Astrocyte of the spinal cord (primary cell): ENCODE measurements around the gene TCF12.
"Not testable (repeated sequence)": the region's sequence is repeated elsewhere in the genome, so short reads cannot be mapped to it uniquely, and the experiment has no call there.

Experiments
- DNase-seq: peaks from one replicate; pipeline ENCODE4 v3.0.0; 2011; ENCODE audit warnings: low read depth, low spot score
- H3K4me3 ChIP-seq: 2 replicates; pipeline ENCODE4 v1.5.1; 2011; ENCODE audit warnings: low read depth, mild to moderate bottlenecking, low read length, moderate library complexity
- in situ Hi-C: cut with HindIII; loops from 2 replicates; pipeline ENCODE4 v1.10.0; 2017; ENCODE audit warnings: low sequenced_read_pairs
- TF ChIP-seq, protein P1 (sequence below): IDR thresholded peaks from 2 replicates; pipeline ENCODE4 v1.5.1; 2012; ENCODE audit warnings: low read depth, mild to moderate bottlenecking, low read length, inconsistent platforms

Gene TCF12

DNA sequence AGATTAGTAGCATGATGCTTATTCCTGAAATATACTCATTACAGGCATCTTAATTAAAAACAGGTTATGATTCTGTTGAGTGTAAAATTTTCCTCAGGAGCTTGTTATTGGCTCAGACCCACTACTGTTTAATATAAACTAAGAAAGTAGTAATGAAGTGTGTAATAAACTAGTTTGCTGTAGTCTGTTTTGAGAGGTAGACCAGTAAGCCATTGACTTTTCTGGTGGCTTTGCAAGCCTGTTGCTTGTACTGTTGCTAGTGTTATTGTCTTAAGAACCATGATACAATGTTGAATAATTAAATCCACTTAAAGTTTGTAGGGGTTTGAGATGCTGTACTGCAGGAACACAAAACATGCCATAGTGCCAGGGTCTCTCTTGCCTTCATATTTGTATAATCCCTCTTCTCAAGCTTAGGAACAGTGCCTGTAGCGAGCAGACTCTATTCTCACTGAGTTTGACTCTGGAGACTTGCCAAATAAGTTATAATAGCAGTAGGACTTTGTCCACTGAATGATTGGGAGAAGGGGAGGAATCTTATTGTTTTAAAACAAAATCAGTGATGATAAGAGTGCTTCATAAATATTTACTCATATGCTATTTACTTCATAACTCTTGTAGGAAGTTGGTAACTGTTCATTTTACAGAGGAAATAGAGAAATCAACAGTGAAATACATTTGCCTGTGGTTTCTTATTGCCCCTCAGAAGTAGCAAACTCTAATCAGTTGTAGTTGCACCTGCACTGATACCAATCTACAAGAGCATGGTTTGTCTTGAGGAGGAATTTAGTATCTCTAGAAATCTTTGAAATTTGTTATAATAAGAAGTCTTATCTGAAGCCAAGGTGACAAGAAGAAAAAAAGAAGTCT lies 13.4 kb downstream of the TCF12 start:
- in situ Hi-C loops, result no loop called here
- no peak overlapping the region for H3K4me3 ChIP-seq
- no peak for DNase-seq
- TF ChIP-seq, protein P1, sequence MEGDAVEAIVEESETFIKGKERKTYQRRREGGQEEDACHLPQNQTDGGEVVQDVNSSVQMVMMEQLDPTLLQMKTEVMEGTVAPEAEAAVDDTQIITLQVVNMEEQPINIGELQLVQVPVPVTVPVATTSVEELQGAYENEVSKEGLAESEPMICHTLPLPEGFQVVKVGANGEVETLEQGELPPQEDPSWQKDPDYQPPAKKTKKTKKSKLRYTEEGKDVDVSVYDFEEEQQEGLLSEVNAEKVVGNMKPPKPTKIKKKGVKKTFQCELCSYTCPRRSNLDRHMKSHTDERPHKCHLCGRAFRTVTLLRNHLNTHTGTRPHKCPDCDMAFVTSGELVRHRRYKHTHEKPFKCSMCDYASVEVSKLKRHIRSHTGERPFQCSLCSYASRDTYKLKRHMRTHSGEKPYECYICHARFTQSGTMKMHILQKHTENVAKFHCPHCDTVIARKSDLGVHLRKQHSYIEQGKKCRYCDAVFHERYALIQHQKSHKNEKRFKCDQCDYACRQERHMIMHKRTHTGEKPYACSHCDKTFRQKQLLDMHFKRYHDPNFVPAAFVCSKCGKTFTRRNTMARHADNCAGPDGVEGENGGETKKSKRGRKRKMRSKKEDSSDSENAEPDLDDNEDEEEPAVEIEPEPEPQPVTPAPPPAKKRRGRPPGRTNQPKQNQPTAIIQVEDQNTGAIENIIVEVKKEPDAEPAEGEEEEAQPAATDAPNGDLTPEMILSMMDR, result no peak

DNA sequence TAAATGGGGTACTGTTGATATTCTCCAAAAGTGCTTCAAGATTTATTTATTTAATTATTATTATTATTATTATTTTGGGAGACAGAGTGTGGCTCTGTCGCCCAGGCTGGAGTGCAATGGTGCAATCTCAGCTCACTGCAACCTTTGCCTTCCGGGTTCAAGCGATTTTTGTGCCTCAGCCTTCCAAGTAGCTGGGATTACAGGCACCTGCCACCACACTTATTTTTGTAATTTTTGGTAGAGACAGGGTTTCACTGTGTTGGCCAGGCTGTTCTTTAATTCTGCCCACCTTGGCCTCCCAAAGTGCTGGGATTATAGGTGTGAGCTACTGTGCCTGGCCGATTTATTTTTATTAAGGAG lies 14.0 kb downstream of the TCF12 start:
- H3K4me3 ChIP-seq, DNase-seq, in situ Hi-C loops: not testable (repeated sequence)

DNA sequence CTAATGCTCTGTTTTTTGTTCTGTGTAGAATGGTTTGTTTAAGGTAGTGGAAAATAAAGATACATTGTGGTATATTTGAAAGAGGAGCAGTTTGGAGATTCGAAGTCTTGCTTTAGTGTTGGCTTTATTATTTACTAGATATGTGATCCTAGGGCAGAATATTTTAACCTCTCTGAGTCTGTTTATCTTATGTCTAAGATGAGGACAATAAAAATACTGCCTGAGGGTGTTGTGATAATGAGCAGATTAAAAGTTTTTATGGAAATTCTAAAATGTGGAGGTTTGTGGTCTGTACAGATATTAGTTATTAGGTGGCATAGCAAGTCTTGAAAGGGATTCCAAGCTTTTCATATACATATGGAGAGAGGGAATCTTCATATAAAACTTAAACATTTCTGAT lies 15.0 kb downstream of the TCF12 start:
- H3K4me3 ChIP-seq, result no peak overlapping the region
- DNase-seq, result no peak
- TF ChIP-seq, protein P1, result no peak
- in situ Hi-C loops, result no loop called here

DNA sequence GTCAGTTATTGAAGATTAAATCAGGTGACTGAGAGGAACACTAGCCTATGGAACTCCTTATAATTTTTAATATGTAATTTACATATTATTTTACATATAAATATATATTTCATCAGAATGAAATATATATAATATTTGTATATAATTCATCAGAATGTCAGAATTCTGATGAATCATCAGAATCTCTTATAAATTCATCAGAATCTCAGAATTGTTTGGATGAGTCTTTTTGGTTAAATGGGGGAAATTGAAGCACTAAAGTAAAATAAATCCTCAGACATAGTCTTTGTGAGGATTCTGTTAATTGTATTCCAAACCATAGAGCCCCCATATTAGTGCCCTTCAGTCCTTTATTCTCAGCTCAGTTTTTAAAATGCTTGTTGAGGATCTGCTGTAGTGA lies 15.4 kb downstream of the TCF12 start:
- TF ChIP-seq, protein P1, result no peak
- in situ Hi-C loops, result no loop called here
- DNase-seq, result no peak
- no peak overlapping the region for H3K4me3 ChIP-seq

DNA sequence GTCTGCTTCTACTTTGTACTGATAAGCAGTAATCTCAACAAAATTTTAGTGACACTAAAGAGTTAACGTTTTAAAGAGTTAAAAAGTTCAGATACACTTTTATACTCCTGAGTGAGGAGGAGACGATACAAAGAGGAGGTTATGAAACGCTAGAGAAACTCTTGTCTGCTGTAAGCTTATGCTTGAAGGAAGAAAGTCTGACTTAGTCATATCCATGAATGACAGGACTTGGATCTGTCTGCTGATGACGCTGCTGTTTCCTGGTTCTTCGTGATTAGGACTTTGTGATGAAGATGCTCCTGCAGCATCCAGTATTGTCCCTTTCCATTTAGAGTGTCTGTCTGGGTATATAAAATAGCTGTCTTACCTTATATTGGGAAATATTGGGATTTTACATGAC lies 15.8 kb downstream of the TCF12 start:
- no peak for DNase-seq
- in situ Hi-C loops, result no loop called here
- no peak overlapping the region for H3K4me3 ChIP-seq
- TF ChIP-seq, protein P1, result no peak

DNA sequence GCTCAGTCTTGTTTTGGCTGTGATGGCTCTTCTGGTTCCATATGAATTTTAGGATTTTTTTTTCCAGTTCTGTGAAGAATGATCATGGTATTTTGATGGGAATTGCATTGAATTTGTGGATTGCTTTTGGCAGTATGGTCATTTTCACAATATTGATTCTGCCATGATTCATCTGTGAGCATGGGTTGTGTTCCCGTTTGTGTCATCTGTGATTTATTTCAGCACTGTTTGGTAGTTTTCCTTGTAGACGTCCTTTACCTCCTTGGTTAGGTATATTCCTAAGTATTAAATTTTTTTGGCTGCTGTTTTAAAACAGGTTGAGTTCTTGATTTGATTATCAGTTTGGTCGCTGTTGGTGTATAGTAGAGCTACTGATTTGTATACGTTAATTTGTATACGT lies 18.5 kb downstream of the TCF12 start:
- no peak overlapping the region for H3K4me3 ChIP-seq
- TF ChIP-seq, protein P1, result no peak
- in situ Hi-C loops, result no loop called here
- no peak for DNase-seq

DNA sequence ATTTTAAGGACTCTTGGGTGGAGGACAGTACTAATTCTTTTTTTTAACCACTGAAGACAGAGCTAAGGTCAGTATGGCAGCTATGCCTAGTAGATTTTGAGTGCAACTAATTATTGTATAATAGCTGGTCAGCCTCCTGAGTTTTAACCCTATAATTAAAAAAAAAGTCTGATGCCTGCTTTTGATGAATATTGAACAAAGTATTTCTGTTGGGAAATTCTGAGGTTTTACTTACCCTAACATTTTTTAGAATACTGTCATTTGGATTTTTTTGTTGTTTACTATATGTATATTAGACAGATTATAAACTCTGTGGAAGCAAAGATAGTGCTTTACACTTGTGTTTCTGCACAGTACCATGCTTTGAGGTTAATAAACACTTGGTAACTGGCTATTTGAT lies 20.8 kb downstream of the TCF12 start:
- H3K4me3 ChIP-seq, result no peak overlapping the region
- TF ChIP-seq, protein P1, result no peak
- in situ Hi-C loops, result no loop called here
- no peak for DNase-seq
